ENCODE results near the gene GIGYF2.

Gene GIGYF2

DNA sequence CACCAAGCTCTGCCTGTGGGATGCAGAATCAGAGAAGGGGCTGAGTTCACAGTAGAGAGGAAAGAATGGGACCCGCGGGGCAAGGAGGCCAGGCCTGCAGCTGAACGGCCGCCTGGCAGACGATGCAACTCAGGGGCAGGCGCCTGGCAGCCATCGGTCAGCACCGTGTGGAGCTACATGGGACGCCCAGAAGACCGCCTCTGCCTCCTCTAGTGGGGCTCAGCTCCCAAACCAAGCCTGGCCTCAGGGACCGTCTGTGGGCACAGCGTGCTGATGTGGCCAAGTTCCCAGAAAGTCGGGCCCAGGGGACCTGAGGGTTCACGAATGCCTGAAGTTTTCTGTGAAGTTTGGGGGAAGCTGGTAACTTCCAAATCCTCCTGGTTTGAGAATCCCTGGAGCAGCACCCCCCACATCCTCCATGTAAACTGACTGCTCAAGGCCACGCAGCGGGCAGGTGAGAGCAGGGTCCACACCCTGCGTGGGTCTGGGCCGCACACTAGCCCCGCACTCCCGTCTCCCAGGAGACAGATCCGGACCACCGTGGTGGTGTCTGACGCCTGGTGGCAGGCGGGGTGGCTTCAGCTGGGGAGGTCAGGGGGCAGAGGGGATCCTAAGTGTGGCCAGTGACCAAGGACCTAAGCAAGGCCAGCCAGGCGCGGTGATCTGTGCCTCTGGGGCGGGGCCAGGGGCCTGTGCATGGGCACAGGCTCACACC lies 187.6 kb downstream of the GIGYF2 start:
- DNase-seq, result no peak

DNA sequence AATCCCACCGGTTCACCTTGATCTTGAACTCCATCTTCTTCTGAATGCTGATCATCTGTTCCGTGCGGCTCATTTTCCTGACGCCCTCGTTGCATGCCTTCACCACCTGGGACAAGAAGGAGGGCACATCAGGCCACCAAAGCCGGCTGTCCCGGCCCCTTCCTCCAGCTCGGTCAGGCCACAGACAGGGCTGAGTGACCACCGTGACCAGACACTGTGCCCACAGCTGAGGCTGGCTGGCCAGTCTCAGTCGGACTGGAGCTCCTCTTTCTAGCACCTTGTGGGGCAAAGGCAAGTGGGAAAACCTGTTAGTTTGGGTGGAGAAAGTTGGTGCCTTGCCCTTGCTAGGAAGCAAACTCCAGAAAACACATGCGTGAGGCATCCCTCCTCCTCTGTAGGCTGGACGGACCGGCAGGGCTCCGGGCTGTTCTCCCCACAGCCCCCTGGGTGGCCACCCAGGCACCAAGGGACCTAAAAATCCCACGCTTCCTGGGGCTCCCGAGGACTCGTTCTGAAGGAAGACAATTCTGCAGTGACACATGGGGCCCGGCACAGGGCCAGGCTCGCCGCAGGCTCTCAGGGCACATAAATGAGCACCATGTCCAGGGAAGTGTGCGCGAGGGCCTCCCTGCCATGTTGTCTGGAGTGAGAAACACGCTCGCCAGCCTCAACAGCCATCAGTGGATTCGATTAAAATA lies 188.3 kb downstream of the GIGYF2 start:
- DNase-seq, result no peak

DNA sequence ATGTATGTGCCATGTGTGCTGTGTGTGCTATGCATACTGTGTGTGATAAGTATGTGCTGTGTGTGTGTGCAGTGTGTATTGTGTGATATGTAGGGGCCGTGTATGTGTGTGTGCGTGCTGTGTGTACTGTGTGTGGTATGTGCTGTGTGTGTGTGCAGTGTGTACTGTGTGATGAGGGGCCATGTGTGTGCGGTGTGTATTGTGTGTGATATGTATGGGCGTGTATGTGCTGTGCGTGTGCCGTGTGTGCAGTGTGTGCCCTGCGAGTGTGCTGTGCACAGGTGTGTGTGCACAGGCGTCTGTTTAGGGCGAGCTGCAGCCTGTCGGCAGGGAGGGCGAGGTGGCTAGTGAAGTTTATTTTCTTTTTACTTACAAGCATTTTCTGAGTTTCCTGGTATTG lies 189.0 kb downstream of the GIGYF2 start:
- DNase-seq, result no peak

DNA sequence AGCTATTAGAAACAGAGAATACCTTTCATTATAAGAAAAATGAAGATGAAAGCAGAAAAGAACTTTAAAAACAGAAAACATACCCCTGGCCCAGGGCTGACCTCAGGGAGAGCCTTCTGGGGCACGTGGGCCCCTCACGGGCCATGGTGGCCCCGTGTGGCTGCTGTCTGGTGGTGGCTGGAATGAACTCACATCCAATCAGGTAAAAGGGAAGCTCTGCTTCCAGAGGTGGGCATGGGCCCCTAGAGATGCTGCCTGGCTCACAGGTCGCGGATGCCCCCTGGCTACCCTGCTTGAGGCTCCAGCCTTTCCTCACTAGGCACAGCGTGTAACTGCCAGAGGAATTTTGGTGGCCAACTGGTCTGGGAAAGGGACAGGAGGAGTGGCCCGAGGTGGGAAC lies 189.5 kb downstream of the GIGYF2 start:
- no peak for DNase-seq

DNA sequence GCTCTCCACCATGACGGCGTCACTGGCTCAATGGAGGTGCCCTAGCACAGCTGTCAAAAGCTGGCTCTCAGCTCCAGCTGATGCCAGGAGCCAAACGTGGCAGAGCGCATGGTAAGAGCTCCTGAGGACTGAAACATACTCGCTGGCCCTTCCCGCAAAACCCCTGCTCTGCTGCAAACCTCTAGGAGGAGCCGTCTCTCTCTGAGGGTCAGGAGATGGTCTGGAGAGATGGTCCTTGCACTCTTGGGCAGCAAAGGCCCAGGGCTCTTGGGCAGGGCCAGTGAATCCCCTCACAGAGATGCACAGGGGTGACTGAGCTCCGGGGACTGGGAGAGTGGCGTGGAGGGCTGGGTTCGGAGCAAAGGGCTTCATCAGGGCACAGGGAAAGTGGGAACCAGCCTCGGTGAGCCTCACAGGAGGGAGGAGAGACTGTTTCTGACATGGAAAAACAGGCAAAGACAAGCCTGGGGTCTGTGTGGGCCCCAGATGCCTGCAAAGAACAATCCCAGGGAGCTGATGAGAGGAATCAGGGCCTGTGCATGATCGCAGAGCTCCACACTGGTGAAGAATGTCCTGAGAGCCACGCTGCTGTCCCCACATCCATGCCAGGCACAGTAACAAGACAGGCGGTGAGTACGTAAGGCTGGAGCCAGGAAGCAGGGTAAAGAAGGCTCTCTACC lies 190.2 kb downstream of the GIGYF2 start:
- DNase-seq, result no peak

DNA sequence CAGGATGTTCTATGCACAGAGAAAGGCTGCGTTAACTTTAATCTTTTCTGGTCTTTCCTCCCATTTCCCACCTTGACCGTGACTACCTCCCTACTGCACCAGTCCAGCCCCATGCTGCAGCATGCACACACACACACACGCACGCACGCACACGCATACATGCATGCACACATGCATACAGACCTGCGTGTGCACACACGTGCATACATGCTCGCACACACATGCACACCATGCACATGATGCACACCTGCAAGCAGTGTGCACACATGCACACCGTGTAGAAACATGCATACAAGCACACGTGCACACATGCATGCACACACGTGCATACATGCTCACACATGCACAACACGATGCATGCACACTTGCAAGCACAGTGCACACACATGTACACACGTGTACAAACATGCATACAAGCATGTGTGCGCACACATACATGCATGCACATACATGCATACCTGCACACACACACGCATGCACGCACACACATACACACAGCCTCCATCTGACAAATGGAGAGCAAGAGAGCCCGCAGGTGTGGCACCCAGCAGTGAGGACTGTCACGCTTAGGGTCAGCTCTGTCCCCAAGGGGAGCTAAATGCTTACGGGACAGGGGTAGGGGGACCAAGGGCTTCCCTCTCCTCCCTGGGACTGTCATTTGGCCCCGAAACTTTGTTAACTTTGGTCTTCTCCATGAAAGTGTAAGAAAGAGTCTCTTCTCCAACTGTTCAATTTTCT lies 191.1 kb downstream of the GIGYF2 start:
- no peak for DNase-seq

DNA sequence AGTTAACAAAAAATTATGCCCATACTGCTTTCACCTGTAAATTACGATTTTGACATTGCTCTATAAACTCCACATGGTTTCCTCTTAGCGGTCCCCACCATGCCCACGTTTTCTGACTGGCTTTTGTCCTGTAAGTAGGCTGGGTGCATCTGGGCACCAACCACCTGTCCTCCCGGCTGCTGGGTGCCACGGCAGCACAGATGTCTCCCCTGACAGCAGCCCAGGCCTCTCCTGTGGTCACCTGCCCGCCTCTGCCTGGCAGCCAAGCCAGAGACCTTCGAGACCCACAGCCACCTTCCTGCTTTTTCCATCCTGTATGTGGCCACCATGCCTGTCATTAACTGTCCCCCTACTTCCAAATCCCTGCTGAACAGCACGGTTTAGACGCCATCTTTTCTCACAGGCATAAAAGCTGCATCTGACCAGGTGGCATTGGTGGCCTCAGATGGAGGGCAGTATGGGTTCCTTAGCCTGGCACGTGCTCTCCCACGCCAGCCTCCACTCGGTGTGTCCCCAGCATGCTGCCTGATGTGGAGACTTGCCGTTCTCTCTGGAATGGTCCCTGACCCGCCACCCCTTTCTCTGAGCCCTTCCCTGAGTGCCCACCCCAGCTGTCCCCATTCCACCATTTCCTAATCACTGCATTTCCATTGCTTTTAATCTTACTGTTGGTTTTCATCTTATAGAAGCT lies 191.9 kb downstream of the GIGYF2 start:
- no peak for DNase-seq

DNA sequence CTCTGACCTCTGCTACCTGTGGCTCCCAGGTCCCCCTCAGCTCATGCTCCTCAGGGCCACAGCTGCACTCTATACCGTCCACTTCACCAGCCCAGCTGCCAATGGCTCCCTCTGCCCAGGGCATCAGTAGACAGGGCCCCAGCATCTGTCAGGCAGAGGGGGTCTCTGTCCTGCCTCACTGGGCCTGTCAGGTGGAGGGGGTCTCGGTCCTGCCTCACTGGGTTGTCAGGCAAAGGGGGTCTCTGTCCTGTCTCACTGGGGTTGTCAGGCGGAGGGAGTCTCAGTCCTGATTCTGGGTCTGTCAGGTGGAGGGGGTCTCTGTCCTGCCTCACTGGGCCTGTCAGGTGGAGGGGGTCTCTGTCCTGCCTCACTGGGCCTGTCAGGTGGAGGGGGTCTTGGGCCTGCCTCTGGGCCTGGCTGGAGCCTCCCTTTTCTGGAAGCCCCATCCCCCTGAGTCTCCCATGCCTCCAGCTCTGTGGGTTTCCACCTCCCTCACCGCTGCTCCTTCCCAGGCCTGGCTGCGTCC lies 192.8 kb downstream of the GIGYF2 start:
- DNase-seq, result no peak

DNA sequence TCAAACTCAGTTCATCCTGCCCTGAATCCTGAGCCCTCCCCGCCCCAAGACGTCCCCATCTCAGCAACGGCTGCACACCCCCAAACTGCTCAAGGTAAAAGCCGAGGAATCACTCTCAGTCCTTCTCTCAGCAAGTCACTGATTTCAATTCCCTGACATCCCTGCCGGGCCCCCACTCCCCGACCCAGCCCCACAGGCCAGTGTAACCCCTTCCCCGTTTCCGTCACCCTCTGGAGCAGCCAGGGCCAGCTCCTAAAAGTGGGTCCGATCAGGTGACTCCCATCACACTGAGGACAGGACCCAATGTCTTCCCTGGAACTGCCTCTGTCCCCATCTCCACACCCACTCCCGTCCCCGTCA lies 193.4 kb downstream of the GIGYF2 start:
- DNase-seq, result no peak

DNA sequence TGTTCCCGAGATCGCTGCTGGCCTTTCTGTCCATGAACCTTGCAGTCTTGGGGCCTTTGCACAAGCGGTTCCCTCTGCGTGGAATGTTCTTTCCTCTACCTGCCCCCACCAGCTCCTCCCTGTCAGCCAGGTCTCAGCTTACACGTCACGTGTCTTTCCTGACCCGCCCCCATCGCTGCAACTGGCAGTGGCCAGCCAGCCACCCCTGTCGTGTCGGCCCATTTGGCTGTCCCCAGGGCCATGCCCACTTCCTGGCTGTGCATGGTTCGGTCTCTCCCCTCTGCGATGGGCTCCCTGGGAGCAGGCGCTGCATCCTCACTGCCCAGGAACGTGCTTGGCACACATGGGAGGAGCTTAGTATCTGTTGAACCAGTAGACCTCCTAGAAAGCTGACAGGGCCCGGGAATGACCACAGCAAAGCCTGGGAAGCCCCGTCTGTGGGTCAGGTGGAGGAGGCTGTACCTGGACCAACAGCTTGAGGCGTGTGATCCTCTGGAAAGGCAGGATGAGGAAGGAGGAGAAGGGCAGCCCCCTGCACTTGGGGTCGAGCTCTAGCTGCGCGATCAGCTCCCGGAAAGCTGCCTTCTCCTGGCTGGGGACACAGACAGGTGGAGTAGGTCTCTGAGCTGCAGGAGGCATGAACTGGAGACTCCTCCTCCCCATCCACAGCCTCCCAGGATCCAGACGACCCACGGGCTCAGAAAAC lies 193.9 kb downstream of the GIGYF2 start:
- peak; percentile 89 for DNase-seq

DNA sequence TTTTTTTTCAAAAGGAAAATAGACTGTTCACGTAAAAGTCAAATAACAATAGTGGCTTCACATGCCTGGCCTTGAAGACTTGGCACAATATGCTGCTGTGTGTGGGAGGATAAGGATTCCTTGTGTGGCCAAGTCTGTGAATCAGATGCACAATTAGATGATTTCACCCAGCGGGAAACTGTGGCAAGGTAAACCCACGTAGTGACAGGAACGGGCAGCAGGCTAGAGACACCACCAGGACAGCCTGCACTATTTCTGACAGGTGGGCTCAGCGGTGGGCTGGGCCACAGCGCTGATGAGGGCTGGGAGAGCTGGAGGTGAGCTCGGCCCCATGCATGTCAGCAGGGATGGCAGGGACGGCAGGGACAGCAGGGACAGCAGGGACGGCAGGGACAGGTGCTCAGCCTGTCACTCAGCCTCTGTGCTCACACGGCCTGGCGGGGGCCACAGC lies 194.5 kb downstream of the GIGYF2 start:
- DNase-seq, result no peak

DNA sequence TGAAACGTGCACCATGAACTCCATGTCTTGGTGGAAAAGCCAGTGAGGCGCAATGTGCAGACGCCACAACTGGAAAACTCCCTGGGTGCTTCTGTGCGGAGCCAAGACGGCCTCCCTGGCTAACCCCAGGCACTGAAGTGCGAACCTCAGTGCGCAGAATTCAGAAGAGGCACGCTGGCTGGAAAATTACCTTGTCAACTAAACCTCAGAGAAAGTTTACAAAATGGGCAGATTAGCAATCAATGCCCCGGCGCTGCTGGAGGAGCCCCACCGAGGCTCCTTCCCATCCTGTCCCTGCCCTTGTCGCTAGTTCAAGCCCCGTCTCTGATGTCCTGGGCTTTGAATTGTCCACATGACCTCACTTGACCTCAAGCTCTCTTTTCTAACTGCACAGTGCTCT lies 195.1 kb downstream of the GIGYF2 start:
- no peak for DNase-seq

DNA sequence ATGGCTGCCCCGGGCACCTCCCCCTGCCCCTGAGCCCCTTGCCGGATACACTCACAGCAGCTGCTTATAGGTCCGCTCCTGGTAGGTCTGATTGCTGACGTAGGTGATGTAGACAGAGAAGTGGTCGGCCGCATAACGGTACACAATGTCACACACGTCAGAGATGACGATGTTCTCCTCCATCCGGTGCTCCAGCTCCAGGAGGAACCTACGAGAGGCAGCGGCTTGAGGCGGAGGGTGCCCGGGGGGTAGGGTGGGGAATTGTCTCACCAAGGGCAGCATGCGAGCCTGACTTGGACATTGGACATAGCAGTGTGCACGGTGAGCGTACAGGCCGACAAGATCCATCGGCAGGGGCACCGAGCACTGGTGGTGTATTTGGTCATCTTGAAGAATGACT lies 195.7 kb downstream of the GIGYF2 start:
- DNase-seq, result no peak

DNA sequence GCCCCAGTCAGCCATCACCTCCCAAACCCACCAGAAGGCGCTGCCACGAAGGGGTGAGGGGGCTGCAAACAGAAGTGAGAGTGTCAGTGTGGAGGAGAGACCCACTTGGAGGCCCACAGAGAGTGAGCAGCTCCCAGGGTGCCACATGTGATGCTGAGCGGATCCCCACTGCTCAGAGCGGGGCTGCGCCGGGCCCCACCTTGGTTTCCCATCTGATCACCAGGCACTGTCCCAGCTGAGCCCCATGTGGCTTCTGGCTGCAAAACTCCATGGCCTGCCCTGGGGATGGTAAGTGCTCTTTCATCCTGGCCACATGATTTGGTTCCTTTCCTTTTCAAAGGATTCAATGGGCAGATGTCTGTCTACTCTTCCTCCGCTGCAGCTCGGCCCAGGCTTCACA lies 196.7 kb downstream of the GIGYF2 start:
- DNase-seq, result no peak

DNA sequence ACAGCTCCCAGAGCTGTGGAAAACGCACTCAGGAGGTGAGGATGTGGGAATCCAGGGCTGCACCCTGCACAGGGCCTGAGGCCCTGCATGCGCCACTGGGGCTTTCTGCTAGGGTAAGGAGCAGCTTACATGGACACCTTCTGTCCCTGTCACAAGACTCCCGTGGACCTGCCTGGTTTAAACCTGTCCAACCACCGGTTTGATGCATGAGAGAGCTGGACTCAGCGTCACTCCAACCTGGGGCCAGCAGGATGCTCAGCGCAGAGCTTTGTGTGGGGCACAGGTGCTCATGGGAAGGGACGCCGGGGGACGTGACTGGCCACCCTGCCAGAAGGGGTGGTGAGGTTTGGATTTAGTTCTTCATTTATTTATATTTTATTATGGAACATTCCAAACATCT lies 197.1 kb downstream of the GIGYF2 start:
- no peak for DNase-seq

DNA sequence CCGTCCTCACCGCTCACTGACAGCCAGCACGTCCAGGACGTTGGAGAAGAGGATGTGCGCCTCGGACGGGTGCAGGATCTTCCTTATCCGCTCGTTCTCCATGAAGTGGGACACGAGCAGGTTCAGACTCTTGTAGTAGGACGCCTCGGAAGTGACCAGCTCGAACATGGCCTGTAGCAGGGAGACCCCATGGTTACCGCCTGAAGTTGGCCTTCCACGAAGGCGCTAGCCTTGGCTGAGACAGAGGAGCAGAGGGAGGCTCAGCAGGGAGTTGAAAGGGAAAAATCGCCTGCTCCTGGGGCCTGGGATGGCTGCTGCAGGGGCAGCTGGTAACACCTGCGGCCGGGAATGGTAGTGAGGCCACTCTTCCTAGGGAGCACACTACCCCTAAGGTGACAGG lies 197.6 kb downstream of the GIGYF2 start:
- no peak for DNase-seq

DNA sequence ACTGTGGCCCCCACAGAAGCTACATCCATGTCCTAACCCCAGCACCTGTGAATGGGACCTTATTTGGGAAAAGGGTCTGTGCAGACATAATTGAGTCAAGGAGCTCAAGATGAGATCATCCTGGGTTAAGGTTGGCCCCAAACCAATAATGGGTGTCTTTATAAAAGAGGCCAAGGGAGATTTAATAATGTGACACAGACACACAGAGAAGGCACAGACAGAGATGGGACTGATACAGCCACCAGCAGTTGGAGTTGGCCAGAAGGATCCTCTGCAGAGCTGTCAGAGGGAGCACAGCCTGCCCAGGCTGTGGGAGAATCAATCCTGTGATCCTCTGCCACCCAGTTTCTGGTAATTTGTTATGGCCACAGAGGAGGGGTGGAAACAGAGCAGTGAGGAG lies 199.0 kb downstream of the GIGYF2 start:
- no peak for DNase-seq

DNA sequence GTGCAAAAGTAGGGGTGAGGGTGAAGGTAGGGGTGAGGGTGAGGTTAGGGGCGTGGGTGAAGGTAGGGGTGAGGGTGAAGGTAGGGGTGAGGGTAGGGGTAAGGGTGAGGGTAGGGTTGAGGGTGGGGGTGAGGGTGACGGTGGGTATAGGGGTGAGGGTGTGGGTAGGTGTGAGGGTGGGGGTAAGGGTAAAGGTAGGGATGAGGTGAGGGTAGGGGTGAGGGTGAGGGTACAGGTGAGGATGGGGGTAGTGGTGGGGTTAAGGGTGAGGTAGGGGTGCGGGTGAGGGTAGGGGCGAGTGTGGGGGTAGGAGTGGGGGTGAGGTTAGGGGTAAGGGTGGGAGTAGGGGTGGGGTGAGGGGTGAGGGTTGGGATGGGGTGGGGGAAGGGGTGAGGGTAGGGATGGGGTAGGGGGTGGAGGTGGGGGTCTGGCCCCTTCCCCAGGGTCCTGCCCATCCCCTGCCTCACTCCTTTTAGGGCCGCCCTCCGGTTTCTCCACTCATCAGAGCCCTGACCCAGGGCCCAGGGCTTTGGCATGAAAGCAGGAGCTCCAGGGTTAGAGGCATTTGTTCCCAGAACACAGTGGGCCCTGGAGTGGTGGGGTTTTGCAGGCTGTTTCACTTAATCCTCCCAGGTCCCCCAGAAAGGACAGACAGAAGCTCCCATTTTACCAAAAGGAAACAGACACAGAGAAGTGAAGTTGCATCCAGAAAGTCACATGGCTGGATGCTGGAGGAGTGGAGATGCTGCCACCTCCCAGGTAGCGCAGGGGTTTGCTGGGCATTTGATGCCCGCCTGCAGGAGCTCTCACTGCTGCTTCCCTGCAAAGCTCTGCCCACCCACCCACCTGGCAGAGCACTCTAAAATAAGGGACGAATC lies 199.8 kb downstream of the GIGYF2 start:
- no peak for DNase-seq

DNA sequence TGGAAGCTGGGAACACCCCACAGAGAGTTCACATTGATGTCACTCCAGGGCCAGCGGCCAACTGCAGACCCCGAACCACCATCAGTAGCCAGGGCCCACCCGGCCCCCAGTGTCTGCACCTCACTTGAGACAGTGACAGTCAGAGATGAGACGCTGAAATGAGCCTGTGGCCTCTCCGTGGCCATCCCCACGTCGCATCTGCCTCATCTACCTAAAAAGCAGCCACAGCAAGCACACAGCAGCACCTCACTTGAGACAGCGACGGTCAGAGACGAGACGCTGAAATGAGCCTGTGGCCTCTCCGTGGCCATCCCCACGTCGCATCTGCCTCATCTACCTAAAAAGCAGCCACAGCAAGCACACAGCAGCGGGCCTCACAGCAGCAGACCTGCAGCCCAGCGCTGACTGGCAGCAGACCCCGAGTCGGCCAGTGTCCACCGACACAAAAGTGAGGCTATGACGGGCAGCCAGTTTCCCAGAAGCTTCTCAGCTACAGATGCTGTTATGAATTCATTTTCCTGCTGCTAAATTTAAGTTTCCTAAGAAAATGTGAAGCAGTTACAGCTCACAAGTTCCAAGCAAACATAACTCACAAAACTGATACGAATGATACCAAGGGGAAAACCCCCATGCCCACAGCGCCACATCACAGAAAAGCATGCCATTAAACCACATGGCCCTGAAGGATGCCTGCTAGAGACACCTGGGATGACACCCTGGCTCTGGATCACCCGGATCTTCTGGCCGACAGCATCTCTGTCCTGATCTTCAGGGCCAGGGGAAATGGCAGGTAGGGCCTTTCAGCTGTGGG lies 200.7 kb downstream of the GIGYF2 start:
- no peak for DNase-seq

Data from NCI-H2029 (cell line).